Right lobe of liver (tissue), 4 donors: ENCODE results near the gene CHMP2B.

Experiments used
- POLR2A ChIP-seq: fragments of 450-650 bp; IDR thresholded peaks from one replicate; pipeline ENCODE4 v1.6.1; 2017; ENCODE audit warnings: antibody characterized with exemption, mild to moderate bottlenecking
- TF ChIP-seq, protein P1 (sequence below), 4 donors: fragments of 200-600 bp in 3 of 4; fragments of 450-650 bp in 1 of 4; IDR thresholded peaks; one replicate each; pipeline versions ENCODE4 v1.5.1 to v1.8.0; 2016 to 2022; ENCODE audit warnings: antibody characterized with exemption in 4 of 4, mild to moderate bottlenecking in 2 of 4
- donor health status: DM: no; HTN: no; CAD: no.
- donor health status: DM: no; HTN: no; CAD: no.
- donor health status: DM: no; HTN: yes; CAD: no.

DNA sequence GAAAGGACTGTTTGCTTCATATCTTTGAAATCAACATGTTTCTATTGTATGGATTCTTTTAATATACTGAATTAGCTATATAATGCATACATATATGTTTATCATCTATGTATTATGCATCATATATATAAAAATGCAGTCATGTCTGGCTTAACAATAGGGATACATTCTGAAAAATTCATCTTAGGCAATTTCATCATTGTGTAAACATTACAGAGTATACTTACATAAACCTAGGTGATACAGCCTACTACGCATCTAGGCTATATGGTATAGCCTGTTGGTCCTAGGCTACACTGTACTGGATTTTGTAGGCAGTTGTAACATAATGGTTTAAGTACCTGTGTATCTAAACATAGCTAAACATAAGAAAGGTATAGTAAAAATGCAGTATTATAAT, 21.7 kb downstream of the CHMP2B start:
- TF ChIP-seq, protein P1, sequence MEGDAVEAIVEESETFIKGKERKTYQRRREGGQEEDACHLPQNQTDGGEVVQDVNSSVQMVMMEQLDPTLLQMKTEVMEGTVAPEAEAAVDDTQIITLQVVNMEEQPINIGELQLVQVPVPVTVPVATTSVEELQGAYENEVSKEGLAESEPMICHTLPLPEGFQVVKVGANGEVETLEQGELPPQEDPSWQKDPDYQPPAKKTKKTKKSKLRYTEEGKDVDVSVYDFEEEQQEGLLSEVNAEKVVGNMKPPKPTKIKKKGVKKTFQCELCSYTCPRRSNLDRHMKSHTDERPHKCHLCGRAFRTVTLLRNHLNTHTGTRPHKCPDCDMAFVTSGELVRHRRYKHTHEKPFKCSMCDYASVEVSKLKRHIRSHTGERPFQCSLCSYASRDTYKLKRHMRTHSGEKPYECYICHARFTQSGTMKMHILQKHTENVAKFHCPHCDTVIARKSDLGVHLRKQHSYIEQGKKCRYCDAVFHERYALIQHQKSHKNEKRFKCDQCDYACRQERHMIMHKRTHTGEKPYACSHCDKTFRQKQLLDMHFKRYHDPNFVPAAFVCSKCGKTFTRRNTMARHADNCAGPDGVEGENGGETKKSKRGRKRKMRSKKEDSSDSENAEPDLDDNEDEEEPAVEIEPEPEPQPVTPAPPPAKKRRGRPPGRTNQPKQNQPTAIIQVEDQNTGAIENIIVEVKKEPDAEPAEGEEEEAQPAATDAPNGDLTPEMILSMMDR (IDR thresholded peaks at IDR 0.05), result no peak
- no peak for TF ChIP-seq POLR2A
